Esophagus mucosa (tissue), 1 donor: ENCODE results near the gene ADI1. TPM values are rescaled to one million over a fixed set of nuclear protein-coding genes. Genes with fewer than 3 reads are reported as not detected.

Experiments used
- ATAC-seq: fragments of 200-7000 bp; cut with Tn5 transposase; one replicate; pipeline ENCODE4 v1.9.1; 2020
- total RNA-seq: library from RNA; stranded (reverse); gene quantifications from one replicate; pipeline ENCODE4 v1.2.4, GENCODE V29; 2023
- donor health status: DM: yes; HTN: yes; CAD: no.

The ADI1 gene, protein sequence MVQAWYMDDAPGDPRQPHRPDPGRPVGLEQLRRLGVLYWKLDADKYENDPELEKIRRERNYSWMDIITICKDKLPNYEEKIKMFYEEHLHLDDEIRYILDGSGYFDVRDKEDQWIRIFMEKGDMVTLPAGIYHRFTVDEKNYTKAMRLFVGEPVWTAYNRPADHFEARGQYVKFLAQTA
- total RNA-seq, result 40.8 TPM

DNA sequence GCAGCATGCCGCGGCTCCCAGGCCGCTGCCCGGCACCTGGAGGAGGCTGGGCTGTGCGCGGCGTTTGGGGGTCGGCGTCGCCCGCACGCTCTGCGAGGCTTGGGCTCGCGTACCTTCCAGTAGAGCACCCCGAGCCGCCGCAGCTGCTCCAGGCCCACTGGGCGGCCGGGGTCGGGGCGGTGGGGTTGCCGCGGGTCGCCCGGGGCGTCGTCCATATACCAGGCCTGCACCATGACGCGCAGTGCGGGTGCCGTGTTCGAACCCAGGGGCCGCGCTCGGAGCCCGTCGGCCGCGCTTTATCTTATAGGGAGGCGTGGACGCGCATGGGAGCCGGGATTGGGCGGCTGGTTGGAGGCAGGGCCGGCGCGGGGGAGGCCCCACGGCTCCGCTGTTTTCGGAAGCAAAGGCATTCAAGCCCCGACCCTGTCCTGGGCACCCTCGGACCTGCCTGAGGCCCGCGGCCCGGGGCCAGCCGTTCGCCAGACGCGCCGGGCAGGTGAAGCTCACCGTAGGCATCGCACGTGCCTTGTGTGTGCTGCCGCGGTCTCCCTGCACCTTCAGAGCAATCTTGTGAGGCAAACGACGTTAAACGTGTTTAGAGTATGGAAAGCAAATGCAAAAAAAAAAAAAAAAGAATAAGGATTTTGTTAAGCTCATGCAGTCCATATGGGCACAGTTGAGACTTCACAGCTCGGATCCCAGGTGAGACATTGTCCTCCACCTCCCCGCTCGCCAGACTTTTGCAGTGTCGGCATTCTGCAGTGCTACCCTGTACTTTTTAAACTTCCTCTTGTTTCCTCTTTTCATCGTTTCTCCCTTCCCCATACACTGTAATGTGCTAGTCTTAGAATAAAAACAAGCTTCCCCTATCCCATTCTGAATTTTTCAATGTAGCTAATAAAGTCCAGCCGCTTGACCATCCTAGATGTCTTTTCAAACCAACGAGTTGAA lies at the start of gene ADI1:
ADI1 (minus strand) TSS at position 277 of the 951 bp plus-strand sequence; CDS start at position 233, 44 bp downstream.
- peak; percentile 84 for ATAC-seq

DNA sequence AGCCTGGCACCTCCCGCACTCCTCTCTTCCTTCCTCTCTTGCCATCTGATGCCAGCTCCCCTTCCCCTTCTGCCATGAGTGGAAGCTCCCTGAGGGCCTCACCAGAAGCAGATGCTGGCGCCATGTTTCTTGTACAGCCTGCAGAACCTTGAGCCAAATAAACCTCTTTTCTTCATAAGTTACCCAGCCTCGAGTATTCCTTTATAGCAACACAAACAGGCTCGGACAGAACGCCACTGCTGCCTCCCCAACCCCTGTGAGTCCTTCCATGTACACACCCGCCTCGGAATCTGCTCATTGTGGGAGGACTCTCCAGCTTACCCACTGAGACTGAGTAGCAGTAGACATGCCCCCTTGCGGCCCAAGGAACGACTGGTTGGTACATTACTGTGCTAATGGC lies 47.5 kb upstream of the ADI1 start:
- ATAC-seq, result no peak

DNA sequence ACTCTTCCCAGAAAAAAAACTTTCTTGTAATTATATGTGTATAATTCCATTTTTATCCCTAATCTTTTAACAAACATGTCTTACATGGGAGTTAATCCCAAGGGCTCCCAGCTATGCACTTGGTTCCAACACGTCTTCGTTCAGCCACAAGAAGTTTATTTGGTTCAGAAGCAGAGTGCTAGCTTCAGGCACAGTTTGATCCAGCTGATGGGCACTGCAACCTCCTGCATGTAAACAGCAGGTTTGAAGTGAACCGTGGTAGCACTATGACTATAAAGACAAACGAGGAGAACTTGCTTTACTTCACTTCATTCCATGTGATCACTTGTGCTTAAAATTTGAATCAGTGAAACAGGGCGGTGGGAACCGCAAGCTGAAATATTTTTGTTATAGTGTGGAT lies 45.8 kb upstream of the ADI1 start:
- peak; percentile 93 for ATAC-seq

DNA sequence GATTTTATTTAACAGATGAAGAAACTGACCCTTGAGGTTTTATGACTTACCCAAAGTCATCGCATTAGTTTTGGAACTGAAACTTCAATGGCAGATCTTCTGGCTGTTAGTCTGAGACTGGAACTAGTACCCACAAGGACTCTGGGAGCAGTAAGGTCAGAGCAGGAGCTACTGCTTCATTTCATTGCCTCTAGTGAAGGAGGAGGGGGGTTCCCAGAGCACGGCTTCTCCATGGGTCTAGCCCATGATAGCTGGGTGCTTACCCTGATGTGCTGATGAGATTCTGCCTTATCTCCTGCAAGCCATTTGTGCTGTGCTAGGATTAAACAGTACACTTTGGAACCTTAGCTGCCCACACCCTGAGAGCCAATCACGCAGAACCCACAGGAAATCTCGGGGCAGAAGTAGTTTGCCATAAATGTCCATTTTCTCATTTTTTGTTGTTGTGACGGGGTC lies 44.2 kb upstream of the ADI1 start:
- no peak for ATAC-seq

DNA sequence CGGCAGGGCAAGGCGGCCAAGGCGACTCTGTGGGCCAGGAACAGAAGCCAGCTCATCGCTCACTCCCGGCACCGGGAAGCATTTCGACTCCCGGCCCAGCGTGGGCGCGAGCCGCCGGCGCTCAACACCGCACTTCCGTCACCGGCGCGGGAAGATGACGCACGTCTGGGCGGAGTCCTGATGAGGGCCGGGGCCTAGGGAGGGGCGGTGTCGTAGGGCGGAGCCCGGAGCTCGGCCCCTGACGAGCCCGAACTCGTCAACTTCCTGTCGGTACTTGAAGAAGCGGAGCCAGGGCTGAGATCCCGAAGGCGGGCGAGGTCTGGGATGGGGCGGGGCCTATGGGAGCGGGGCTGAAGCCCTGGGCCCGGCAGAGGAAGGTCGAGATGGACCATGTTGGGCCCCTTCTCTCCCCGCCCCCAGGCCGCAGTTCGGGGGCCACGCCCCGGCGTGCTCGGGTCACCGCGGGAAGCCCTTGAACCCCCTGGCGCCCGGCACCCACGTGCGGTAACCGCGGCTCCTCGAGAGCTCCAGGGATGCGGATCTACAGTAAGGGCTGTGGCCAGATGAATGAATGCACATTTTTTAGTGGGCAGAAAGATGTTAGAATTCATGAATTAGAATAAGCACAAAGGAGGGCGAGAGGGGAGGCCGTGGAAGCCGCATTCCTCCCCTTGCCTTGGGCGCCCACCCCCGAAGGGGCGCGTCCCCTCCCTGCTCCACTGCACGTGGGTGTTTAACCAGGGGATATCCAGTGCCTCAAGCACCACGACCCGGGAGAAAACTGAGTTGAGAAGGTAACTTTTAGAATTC lies 39.1 kb upstream of the ADI1 start, which contains the start of gene RNASEH1:
RNASEH1 (minus strand) TSS at position 129 of the 810 bp plus-strand sequence; CDS start at position 56, 73 bp downstream.
- peak; percentile 100 for ATAC-seq

DNA sequence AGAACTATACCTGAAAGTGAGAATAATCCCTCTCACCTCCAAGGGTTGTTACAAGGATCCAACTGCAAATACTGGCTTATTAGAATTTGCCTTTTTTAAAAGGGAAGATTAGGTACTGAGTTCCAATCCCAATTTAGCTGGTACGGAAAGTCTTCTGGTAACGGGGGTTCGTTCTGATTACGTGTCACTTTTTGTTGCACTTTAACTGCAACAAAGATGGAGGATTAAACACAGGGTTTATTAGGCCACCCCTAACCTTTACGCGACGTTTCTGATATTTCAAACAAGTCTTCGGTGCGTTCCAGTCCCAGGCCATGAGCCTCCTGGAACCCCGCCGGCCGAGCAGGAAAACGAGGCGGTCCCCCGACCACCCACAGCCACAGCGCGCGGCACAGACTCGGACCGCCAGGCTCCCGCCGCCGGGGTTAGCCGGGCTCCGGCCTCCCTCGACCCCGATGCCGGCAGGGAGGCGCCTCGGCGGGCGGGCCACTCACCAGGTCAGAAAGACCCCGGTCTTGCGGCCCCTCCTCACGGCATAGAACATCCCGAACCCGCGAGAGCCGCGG lies 38.4 kb upstream of the ADI1 start:
- ATAC-seq, result no peak

DNA sequence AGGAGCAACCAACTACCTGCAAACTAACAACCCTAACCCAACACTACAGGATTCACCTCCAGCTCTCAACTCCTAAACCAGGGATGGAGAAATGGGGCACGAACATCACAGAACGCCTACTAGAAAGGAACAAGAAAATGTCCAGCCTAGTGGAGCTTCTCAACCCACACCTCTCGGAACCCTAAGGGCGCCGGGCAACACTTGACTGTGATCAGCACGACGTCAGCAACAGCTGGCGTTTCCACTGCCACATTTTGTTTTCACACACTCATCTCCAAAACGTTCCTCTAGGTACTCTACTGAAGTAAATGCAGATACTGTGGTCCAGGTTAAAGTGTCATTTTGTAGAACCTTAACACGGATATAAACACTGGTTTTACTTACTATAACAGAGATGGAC lies 34.6 kb upstream of the ADI1 start:
- ATAC-seq, result no peak

DNA sequence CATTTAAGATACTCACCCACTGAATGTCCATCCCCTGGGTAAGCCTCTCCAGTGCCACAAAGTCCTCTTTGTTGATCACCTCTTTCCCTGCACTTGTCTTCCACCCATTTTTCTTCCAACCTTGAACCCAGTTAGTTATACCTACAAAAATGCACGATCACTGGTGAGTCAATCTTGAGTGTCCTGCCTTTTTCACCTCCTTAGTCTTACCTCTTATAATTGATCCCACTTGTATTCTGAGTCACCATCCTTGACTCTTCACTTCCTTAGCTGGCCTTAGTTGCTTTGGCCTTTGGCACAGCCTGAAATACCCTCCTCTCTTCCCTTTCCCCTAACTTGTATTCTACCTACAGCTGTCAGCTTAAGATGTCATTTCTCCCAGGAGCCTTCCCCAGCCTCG lies 28.6 kb upstream of the ADI1 start:
- peak; percentile 54 for ATAC-seq

DNA sequence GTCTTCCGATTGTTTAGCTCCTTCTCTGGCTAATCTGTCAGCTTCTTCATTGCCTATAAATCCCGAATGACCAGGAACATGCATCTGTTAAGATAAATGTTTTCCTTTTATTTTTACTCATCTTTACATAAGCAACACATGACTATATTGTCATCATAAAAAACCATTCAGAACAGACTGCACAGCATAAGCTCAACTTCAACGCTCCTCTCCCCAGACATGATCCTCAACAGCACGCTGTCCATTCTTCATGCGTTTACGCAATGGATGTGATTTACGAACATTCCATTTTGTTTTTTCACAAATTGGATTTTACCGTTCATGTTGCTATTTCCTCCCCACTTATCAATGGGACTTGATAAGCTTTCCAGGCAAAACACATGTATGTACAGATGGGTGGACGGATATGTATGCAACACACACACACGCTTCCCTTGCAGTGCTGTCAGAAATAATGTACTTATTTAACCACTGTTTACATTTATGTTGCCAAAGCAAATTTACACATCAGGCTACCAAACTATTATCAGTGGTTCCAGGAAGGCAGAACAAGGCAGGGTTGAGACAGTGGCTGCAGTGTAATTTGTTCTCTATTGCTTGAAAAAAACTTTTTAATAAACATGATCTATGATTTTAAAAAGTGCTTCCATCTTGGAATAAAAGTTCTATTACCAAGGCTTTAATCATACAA lies 26.6 kb upstream of the ADI1 start:
- ATAC-seq, result no peak

DNA sequence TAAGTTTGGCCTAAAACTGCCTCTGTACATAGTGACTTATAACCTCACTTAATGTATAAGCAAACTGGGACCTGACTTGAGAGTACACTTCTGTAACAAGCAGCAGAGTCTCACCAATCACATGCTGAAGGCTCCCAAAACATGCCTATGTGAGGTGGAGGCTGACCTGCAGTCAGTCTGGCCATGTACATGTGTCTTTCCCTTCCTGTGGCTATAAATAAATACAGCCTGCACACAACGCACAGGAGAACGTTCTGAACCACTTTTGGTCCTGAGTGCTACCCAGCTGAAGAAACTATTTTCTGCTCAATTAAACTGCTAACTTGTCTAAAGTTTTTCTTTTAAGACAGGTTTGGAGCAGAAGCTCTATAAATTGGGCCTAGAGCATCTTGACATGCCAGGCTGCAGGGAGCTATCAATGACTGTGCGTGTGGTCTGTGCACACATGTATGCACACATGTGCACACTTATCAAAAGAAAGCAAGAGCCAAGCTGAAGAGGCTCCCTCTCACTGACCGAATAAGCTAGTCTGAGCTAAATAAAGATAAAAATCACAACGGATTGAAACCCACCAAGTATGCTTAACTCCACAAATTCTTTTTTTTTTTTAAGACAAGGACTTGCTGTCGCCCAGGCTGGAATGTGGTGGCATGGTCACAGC lies 23.8 kb upstream of the ADI1 start:
- ATAC-seq, result no peak

DNA sequence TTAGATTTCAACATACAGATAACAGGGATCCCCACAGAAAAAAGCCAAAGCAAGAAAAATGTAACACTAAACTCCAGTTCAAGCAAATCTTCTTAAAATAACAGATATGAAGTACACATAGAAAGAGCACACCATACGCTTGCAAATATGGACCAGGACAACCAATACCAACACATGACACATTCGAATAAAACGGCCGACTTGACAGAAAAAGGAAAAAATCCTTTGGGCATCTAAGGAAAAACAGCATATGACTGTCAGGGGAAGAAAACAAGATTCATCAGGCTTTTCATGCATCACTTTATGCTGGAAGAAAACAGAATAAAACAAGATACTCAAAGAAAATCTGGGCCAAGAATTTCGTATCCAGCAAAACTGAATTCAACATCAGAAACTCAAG lies 22.8 kb upstream of the ADI1 start:
- no peak for ATAC-seq

DNA sequence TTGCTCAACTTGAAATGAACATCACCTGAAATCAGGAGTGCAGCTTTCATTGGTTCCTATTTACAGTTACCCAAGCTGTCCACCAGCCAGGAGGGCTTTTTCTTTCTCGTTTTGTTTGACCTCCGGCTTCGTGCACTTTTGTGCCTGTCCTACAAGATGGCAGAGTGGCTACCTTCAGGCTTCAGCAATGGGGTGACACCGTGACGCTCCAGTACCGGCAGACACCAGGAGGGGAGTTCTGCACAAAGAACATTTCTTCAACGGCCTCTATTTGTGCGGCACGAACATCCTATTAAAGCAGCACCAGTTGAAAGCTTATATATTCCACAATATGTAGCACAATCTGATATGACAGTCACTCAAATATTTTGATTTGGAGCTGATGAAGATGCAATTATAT lies 20.5 kb upstream of the ADI1 start:
- ATAC-seq, result no peak

DNA sequence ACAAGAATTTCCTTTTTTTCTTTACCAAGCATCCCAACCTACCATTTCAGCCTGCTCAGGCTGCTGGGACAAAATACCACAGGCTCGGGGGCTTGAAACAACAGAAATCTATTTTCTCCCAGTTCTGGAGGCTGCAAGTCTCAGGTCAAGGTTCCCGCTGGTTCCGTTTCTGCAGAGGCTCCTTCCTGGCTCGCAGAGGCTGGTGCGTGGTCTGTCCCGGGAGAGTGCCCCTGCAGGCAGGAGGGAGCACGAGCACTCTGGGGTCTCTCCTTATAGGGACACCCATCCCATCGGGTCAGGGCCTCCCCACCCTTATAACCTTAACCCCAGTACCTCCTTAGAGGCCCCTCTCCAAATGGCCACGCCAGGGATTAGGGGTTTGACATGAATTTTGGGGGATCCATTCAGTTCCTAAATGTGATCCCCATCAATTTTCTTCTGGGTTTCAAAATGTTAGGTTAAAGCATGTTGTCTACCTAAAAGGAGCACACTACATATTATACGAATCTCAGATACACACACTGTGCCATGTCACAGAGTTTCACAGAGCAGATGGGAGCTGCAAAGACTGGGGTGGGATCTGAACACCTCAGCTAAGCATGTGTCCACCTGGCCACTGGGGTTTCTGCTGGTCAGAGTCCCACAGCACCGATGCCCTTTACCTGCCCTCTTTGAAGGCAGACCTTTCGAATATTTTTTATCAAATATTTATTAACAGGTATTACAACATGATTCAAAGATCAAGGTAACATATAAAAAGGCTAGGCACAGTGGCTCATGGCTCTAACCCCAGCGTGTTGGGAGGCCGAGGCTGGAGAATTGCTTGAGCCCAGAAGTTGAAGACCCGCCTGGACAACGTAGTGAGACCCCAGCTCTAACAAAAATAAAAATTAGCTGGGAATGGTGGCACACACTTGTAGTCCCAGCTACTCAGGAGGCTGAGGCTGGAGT lies 17.6 kb upstream of the ADI1 start:
- ATAC-seq, result peak; percentile 13

DNA sequence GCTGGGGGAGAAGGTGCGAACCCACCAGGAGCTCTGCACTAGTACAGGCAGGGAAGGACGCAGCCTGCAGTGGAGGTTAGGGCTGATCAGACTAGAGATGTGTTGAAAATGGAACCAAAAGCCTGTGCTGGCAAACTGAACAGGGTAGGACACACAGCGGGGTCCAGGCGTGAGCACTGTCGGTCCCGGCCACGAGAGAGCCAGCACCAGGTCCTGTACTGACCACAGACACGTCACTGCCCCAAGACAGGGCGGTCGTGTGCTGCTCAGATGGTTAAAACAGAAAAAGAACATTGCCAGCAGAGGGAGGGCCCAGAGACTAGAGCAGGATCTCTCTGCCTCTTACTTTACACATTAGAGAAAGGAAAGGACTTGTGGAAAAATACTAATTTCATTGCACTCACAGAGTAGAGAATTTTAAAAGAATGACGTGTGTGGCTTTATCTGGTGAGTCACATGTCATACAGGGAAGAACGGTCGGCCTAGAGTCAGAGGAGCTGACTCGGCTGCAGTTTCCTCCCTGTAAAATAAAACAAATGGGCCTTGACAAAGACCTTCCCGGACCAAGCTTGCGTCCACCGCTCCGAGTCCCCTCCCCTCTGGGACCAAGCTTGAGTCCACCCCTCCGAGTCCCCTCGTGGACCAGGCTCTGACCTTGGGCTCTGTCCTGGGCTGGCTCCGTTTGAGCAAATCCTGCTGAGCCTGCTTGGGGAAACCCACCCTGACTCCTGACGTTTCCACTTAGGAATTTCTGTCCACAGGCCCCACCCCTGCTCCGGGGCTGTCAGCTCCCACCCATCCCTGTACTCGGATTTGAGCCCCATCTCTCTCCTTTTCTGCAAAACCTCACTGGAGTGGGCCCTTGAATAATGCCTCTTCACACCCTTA lies 16.7 kb upstream of the ADI1 start:
- ATAC-seq, result peak; percentile 81

DNA sequence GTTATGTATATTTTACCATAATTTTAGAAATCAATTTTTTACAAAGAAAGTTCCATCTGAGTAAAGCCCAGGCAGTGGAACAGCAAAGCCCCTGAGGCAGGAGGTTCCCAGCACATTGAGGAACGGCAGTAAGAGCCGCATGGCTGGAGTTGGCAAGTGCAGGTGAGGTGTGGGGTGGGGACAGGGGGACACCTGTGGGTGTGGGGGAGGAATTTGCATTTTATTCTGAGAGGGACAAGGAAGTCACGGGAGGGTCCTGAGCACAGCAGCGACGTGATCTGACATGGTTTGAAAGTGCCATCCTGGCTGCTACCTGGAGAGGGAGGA lies 16.1 kb upstream of the ADI1 start:
- ATAC-seq, result no peak

DNA sequence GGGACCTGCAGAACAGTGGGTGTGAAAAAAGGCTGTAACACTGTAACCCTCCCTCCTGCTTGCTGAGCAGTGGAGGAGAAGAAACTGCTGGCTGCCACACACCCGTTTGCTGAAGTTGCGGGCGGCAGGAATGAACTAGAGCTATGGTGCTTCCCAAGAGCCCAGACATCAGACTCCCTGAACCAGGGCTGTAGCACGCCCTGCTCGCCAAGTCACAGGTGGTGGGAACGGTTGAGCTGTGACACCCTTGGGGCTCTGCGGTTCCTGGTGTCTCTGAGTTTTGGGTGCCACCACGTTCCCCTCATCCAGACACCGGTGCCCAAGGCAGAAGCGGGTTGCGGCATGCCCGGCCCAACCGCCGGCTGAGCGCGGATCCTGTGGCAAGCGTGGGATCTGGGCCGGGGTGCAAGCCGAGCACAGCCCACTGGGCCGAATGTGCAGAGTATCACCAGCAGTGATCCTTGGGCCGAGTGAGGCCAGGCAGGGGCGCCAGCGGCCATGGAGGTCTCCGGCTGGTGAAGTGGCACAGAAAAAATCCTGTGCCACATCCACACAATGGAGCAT lies 15.0 kb upstream of the ADI1 start:
- ATAC-seq, result no peak

DNA sequence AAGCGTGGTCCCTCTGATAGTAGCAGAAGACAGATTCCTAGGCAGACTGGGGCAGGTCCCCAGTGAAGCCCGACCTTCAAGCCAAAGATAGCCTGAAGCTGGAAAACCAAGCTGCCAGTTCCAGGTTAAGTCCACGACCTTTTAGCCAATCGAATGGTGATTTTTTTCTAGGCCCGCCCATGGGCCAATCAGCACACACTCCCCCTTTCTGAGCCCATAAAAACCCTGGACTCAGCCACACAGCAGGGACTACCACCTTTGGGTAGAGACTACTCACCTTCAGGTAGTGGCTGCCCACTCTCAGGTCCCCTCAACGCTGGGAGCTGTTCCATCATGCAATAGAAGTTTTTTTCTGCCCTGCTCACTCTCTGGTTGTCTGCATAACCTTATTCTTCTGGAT lies 14.5 kb upstream of the ADI1 start:
- no peak for ATAC-seq

DNA sequence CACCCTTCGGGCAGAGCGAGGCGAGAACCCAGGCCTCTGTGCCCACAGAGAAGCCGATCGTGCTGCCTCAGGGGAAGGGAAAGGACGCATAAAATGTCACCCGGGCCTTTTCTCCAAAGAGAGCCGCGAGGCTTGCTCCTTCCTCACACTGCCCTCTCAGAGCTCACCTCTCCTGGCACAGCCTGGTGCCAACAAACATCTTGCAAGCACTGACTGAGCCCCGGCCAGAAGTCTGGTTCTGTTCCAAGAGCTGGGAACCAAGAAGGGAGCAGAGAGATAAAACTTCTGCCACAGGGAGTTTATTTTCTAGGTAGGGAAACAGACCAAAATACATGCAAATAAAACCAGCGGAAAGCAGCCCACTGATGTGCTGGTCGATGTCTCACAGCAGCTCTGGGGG lies 13.6 kb upstream of the ADI1 start:
- ATAC-seq, result no peak
